Measurements from ENCODE around the gene CHCHD6.

The CHCHD6 gene

GRCh38 chr3:126870608-126871210 is 166.7 kb downstream of the CHCHD6 start:
- no peak for DNase-seq

- DNase-seq: no peak
These were observed 168.8 kb downstream of the CHCHD6 start for GRCh38 chr3:126872701-126873342.

- DNase-seq: no peak
These were observed 169.4 kb downstream of the CHCHD6 start for GRCh38 chr3:126873416-126873815.

- DNase-seq: no peak
These were observed 174.6 kb downstream of the CHCHD6 start for GRCh38 chr3:126878664-126879063.

GRCh38 chr3:126880901-126881300 is 176.9 kb downstream of the CHCHD6 start:
- DNase-seq: no peak

- no peak for DNase-seq
These were observed 177.8 kb downstream of the CHCHD6 start for GRCh38 chr3:126881861-126882260.

GRCh38 chr3:126883241-126883640 is 179.2 kb downstream of the CHCHD6 start:
- DNase-seq: no peak

GRCh38 chr3:126885425-126885824 is 181.4 kb downstream of the CHCHD6 start:
- DNase-seq: no peak

- DNase-seq: no peak
These were observed 182.2 kb downstream of the CHCHD6 start for GRCh38 chr3:126886217-126886616.

- DNase-seq: no peak
These were observed 183.6 kb downstream of the CHCHD6 start for GRCh38 chr3:126887686-126888085.

- DNase-seq: no peak
These were observed 184.2 kb downstream of the CHCHD6 start for GRCh38 chr3:126888186-126888760.

GRCh38 chr3:126889276-126890201 is 185.5 kb downstream of the CHCHD6 start:
- DNase-seq: no peak

GRCh38 chr3:126891141-126891540 is 187.1 kb downstream of the CHCHD6 start:
- no peak for DNase-seq

- no peak for DNase-seq
These were observed 187.8 kb downstream of the CHCHD6 start for GRCh38 chr3:126891791-126892190.

- DNase-seq: no peak
These were observed 189.6 kb downstream of the CHCHD6 start for GRCh38 chr3:126893651-126894050.

- DNase-seq: no peak
These were observed 190.4 kb downstream of the CHCHD6 start for GRCh38 chr3:126894475-126894874.

- DNase-seq: no peak
These were observed 191.4 kb downstream of the CHCHD6 start for GRCh38 chr3:126895178-126896066.

- DNase-seq: no peak
These were observed 192.0 kb downstream of the CHCHD6 start for GRCh38 chr3:126896067-126896441.

GRCh38 chr3:126896968-126897367 is 192.9 kb downstream of the CHCHD6 start:
- no peak for DNase-seq

- no peak for DNase-seq
These were observed 193.9 kb downstream of the CHCHD6 start for GRCh38 chr3:126897943-126898342.

GRCh38 chr3:126900859-126901540 is 197.0 kb downstream of the CHCHD6 start:
- DNase-seq: no peak

- DNase-seq: no peak
These were observed 197.6 kb downstream of the CHCHD6 start for GRCh38 chr3:126901631-126902030.
